Myocyte (in vitro differentiated cells): ENCODE measurements around the gene CCDC142. TPM values are rescaled to one million over a fixed set of nuclear protein-coding genes. Genes with fewer than 3 reads are reported as not detected.
"Not testable (repeated sequence)": the region's sequence is repeated elsewhere in the genome, so short reads cannot be mapped to it uniquely, and the experiment has no call there.

ENCODE experiments used
- DNase-seq: peaks from one replicate; pipeline ENCODE4 v3.0.0-alpha.2; 2012; ENCODE audit warnings: low read depth
- total RNA-seq: library from RNA; depleted of rRNA; stranded (reverse); fragments of >200 nt; gene quantifications from 2 replicates; pipeline ENCODE4 v1.2.3, GENCODE V29; 2014

The CCDC142 gene
- total RNA-seq, 1 donor from 2014 or later: 13.3 TPM

- DNase-seq: peak; percentile 97
Measured at GRCh38 chr2:74472086-74472944, 10.5 kb downstream of the CCDC142 start, which contains the start of gene MRPL53. TSS of gene MRPL53 (minus strand) at chr2:74472680. CDS start at chr2:74472660, 20 bp downstream.

GRCh38 chr2:74471332-74472065 lies 11.3 kb downstream of the CCDC142 start:
- no peak for DNase-seq

GRCh38 chr2:74470742-74471141 lies 12.1 kb downstream of the CCDC142 start:
- not testable (repeated sequence) for DNase-seq

- no peak for DNase-seq
Measured at GRCh38 chr2:74464406-74464805, 18.4 kb downstream of the CCDC142 start.

GRCh38 chr2:74462786-74463105 lies 20.1 kb downstream of the CCDC142 start:
- no peak for DNase-seq

GRCh38 chr2:74462054-74462785 lies 20.6 kb downstream of the CCDC142 start:
- no peak for DNase-seq

GRCh38 chr2:74461187-74462053 lies 21.4 kb downstream of the CCDC142 start:
- DNase-seq: no peak

GRCh38 chr2:74460187-74460586 lies 22.6 kb downstream of the CCDC142 start:
- not testable (repeated sequence) for DNase-seq

GRCh38 chr2:74459503-74460118 lies 23.2 kb downstream of the CCDC142 start:
- DNase-seq: not testable (repeated sequence)

- DNase-seq: no peak
Measured at GRCh38 chr2:74458938-74459363, 23.8 kb downstream of the CCDC142 start.

GRCh38 chr2:74458132-74458937 lies 24.5 kb downstream of the CCDC142 start, which contains the start of gene WBP1:
TSS of gene WBP1 (plus strand) at chr2:74458438. CDS start at chr2:74458603, 165 bp downstream.
- DNase-seq: peak; percentile 100

- peak; percentile 37 for DNase-seq
Measured at GRCh38 chr2:74457549-74458131, 25.2 kb downstream of the CCDC142 start.

GRCh38 chr2:74457129-74457548 lies 25.7 kb downstream of the CCDC142 start:
- no peak for DNase-seq

GRCh38 chr2:74454654-74455511 lies 27.9 kb downstream of the CCDC142 start, which contains the start of gene INO80B:
TSS of gene INO80B (plus strand) at chr2:74455087. CDS start at chr2:74455117, 30 bp downstream.
- peak; percentile 99 for DNase-seq

GRCh38 chr2:74450570-74451190 lies 32.1 kb downstream of the CCDC142 start:
- no peak for DNase-seq

- no peak for DNase-seq
Measured at GRCh38 chr2:74448771-74449170, 34.0 kb downstream of the CCDC142 start.
